Ovary (tissue), 10 donors: ENCODE data around the gene SPDYA. TPM values are rescaled to one million over a fixed set of nuclear protein-coding genes. Genes with fewer than 3 reads are reported as not detected.
A peak's percentile ranks its signal among the peaks of the same experiment; 100 is the strongest.

ENCODE experiments used
- DNase-seq, 5 donors: peaks; one replicate each; pipeline ENCODE4 v3.0.0-alpha.2; 2019 to 2020
- H3K27ac ChIP-seq, 2 donors: fragments of 200-600 bp; one replicate each; pipeline versions ENCODE4 v1.5.1 to v1.8.0; 2019 to 2022
- H3K27me3 ChIP-seq: fragments of 200-600 bp; one replicate; pipeline ENCODE4 v1.8.0; 2022
- H3K36me3 ChIP-seq: fragments of 200-600 bp; sonication (generic); one replicate; pipeline ENCODE4 v1.5.1; 2019
- H3K4me1 ChIP-seq: one replicate; pipeline ENCODE4 v1.8.1; 2013; ENCODE audit warnings: mild to moderate bottlenecking, moderate library complexity; ENCODE audit not compliant: insufficient read depth
- H3K4me3 ChIP-seq: fragments of 200-600 bp; sonication (generic); one replicate; pipeline ENCODE4 v1.5.1; 2017
- H3K9me3 ChIP-seq, 2 donors: fragments of 200-600 bp in 1 of 2; sonication (generic) in 1 of 2; one replicate each; pipeline versions ENCODE4 v1.5.1 to v1.8.1; 2013 to 2019; ENCODE audit warnings: mild to moderate bottlenecking in 1 of 2, moderate library complexity in 1 of 2
- CTCF ChIP-seq, 3 donors: fragments of 450-650 bp in 2 of 3; fragments of 200-600 bp in 1 of 3; IDR thresholded peaks; one replicate each; pipeline versions ENCODE4 v1.5.1 to v1.8.0; 2016 to 2022; ENCODE audit warnings: antibody characterized with exemption in 3 of 3, mild to moderate bottlenecking in 1 of 3
- EP300 ChIP-seq: sonication (generic); formaldehyde crosslinking; IDR thresholded peaks from one replicate; pipeline ENCODE4 v1.6.1; 2017; ENCODE audit warnings: antibody characterized with exemption
- POLR2A ChIP-seq: fragments of 450-650 bp; IDR thresholded peaks from one replicate; pipeline ENCODE4 v1.6.1; 2017; ENCODE audit warnings: antibody characterized with exemption, mild to moderate bottlenecking, moderate library complexity
- WGBS, 3 donors: extraction: QIAGEN DNeasy Blood & Tissue Kit in 1 of 3; methylation state at CpG; one replicate each; pipeline versions ENCODE4 v1.1.5 to v1.1.7; 2013 to 2017; 5-methylcytosine and 5-hydroxymethylcytosine counted together
- intact Hi-C, 4 donors: fragments of 100-400 bp; cut with DNase I; formaldehyde crosslinking; loops; one replicate each; pipeline versions ENCODE4 v1.11.0 to v1.15.1; 2022 to 2023
- long read RNA-seq, 3 donors: library from polyadenylated mRNA in 2 of 3; unstranded in 2 of 3; transcript quantifications; one replicate each; pipeline ENCODE4 v2.0.0 and lab custom pipeline, GENCODE V29; 2021 to 2026
- polyA plus RNA-seq, 2 donors: library from polyadenylated mRNA; stranded (reverse); fragments of 200-250 nt in 1 of 2; fragments of 350-450 nt in 1 of 2; fragmentation: Illumina TruSeq in 1 of 2; extraction: RNeasy Lipid Tissue Mini Kit (QIAGEN cat#74804) in 1 of 2; gene quantifications; one replicate each; pipeline ENCODE4 v1.2.3, GENCODE V29; 2013 to 2014
- total RNA-seq, 7 donors: library from RNA; depleted of rRNA in 2 of 7; stranded (reverse); fragments of >200 nt in 2 of 7; fragmentation: NEBNext Ultra II Directional in 3 of 7; extraction: Animal tissue kit (Norgen Biotek cat#: 25700) in 3 of 7; gene quantifications; one replicate each; pipeline versions ENCODE4 v1.1.0 to v1.2.4, GENCODE V29; 2016 to 2023
- donor health status: DM: no; HTN: no; CAD: no; lungs with moderate emphysema.
- donor health status: DM: no; HTN: no; CAD: no.
- donor health status: Bipolar disorder and iron deficiency.
- donor health status: DM: yes; HTN: yes; CAD: no.
- donor health status: DM: no; HTN: no; CAD: no.
- donor health status: DM: yes; HTN: yes; CAD: no.

SPDYA gene
- 1 to 10 TPM in 4 of 7 donors, under 1 TPM in 3; 0.58 to 4.3 (median 1.8) TPM for total RNA-seq
- polyA plus RNA-seq: under 1 TPM; 0.13 to 0.53 TPM
- long read RNA-seq, donor 1, partial matches to known transcripts: 0 of 34 reads
- long read RNA-seq, donor 1, other reads (novel, unspliced or antisense): 34 of 34 reads
- long read RNA-seq, donor 2, transcript SPDYA-201 (8 exons, 1,801 nt): major isoform, 7 of 39 reads
- long read RNA-seq, donor 2, partial matches to known transcripts: 5 of 39 reads
- long read RNA-seq, donor 2, other reads (novel, unspliced or antisense): 25 of 39 reads
- long read RNA-seq, donor 3, partial matches to known transcripts: 0 of 2 reads
- long read RNA-seq, donor 3, other reads (novel, unspliced or antisense): 2 of 2 reads

GRCh38 chr2:28810384-28811285 lies at the start of gene SPDYA:
Gene SPDYA, plus strand, starts transcription at chr2:28810834. Its CDS starts 5,181 bp downstream, at chr2:28816015.
- intact Hi-C loops: no loop called here

GRCh38 chr2:28761420-28761819 lies 49.2 kb upstream of the SPDYA start:
- TF ChIP-seq CTCF (IDR thresholded peaks at IDR 0.05) (no peak), POLR2A (no peak), EP300 (no peak)
- H3K27me3 ChIP-seq: no peaks in the 10 kb centered on the region
- no peak overlapping the region for H3K27ac ChIP-seq
- no peak for DNase-seq
- H3K4me1 ChIP-seq: peaks cover 12% of the 10 kb centered on the region
- H3K9me3 ChIP-seq: no peaks in the 10 kb centered on the region
- intact Hi-C loops: no loop called here
- H3K4me3 ChIP-seq: no peak overlapping the region
- no peaks in the 10 kb centered on the region for H3K36me3 ChIP-seq
- 88 to 89% (median 88%) methylated on average over 3 of the region's 3 CpGs for WGBS, 3 donors

More at GRCh38 chr2:28810384-28811285, at the start of gene SPDYA:
- WGBS, 3 donors: 1 to 3% (median 2%) methylated on average over 58 to 97 of the region's 97 CpGs
- Histone ChIP-seq H3K9me3 (no peaks in the 10 kb centered on the region), H3K27ac (no peak within 1 kb of the TSS), H3K4me3 (peak within 1 kb of the TSS; percentile 38), H3K27me3 (no peaks in the 10 kb centered on the region), H3K36me3 (no peaks in the 10 kb centered on the region), H3K4me1 (no peaks in the 10 kb centered on the region)
- DNase-seq: peak; percentile 75 to 84 (median 78)
- TF ChIP-seq CTCF (IDR thresholded peaks at IDR 0.05) (peak in 1 of 3 donors; percentile 8), POLR2A (no peak)

GRCh38 chr2:28764909-28765711 lies 45.5 kb upstream of the SPDYA start:
- 76 to 77% (median 76%) methylated on average over 8 of the region's 8 CpGs for WGBS, 3 donors
- Histone ChIP-seq H3K27me3 (no peaks in the 10 kb centered on the region), H3K36me3 (no peaks in the 10 kb centered on the region), H3K27ac (no peak overlapping the region), H3K4me3 (no peak overlapping the region), H3K4me1 (peaks cover 13% of the 10 kb centered on the region), H3K9me3 (no peaks in the 10 kb centered on the region)
- DNase-seq: no peak
- TF ChIP-seq EP300 (no peak), POLR2A (no peak), CTCF (IDR thresholded peaks at IDR 0.05) (no peak)
- intact Hi-C loops: no loop called here

- WGBS, 3 donors: 74 to 83% (median 82%) methylated on average over 2 of the region's 2 CpGs
Measured at GRCh38 chr2:28766070-28766469, 44.6 kb upstream of the SPDYA start.

More at GRCh38 chr2:28766070-28766469, 44.6 kb upstream of the SPDYA start:
- no peaks in the 10 kb centered on the region for H3K9me3 ChIP-seq
- H3K4me3 ChIP-seq: no peak overlapping the region
- no peaks in the 10 kb centered on the region for H3K27me3 ChIP-seq
- H3K4me1 ChIP-seq: peaks cover 12% of the 10 kb centered on the region
- DNase-seq: no peak
- intact Hi-C loops: no loop called here
- no peak overlapping the region for H3K27ac ChIP-seq
- TF ChIP-seq POLR2A (no peak), EP300 (no peak), CTCF (IDR thresholded peaks at IDR 0.05) (no peak)
- H3K36me3 ChIP-seq: no peaks in the 10 kb centered on the region
